Measurements from ENCODE around the gene CEP128. TPM values are rescaled to one million over a fixed set of nuclear protein-coding genes. Genes with fewer than 3 reads are reported as not detected.

The CEP128 gene
- total RNA-seq, 2 experiments from 2014 or later = 71.9 to 137 TPM

- Histone ChIP-seq H3K4me3 (ENCODE audit: low read depth, low read length, poor library complexity, severe bottlenecking) (no peak overlapping the region), H3K4me1 (ENCODE audit: insufficient read depth, low read length, poor library complexity, severe bottlenecking) (peaks cover 57% of the 10 kb centered on the region), H3K4me2 (ENCODE audit: low read length) (peak overlapping the region; percentile 49), H3K9me2 (ENCODE audit: insufficient read depth, low read length) (no peaks in the 10 kb centered on the region), H3K79me2 (ENCODE audit: insufficient read depth, low read depth, low read length) (no peaks in the 10 kb centered on the region), H2AFZ (ENCODE audit: low read length) (peak overlapping the region; percentile 71; the same call in 1 of the 2 replicates), H3K9me3 (ENCODE audit: low read length) (no peaks in the 10 kb centered on the region), H3K27ac (ENCODE audit: low read depth, low read length, poor library complexity, severe bottlenecking) (peak overlapping the region; percentile 90), H3K36me3 (ENCODE audit: insufficient read depth, low read length) (no peaks in the 10 kb centered on the region; the same call in 1 of the 2 replicates), H4K20me1 (ENCODE audit: insufficient read depth, low read length) (no peaks in the 10 kb centered on the region)
- ChIA-PET POLR2A (interaction anchor here (0.6 to 18.9 kb wide), 6 partner anchors 12 to 203 kb away, joined by 3 to 267 read pairs (median 5); partner anchors contain the start of gene TSHR), CTCF (ENCODE audit: unreplicated experiment) (no interaction called here)
- no peak for DNase-seq (ENCODE audit: low spot score)
- intact Hi-C loops (cut with micrococcal nuclease; ENCODE audit: unreplicated experiment) = loop anchor here (5.0 to 10.0 kb wide), 5 partner anchors 125 to 765 kb away; partner anchors contain the start of genes DIO2 and SEL1L
- TF ChIP-seq CTCF (conservative IDR thresholded peaks at IDR 0.05; ENCODE audit: low read length) (no peak), EZH2phosphoT487 (IDR thresholded peaks at IDR 0.05; ENCODE audit: borderline replicate concordance, low read depth, low read length) (no peak)
- BruUV-seq (replicated peaks) = no TSS peak
These were observed 38.4 kb upstream of the CEP128 start for GRCh38 chr14:80979951-80980350.

GRCh38 chr14:80978403-80978802 is 36.9 kb upstream of the CEP128 start:
- Histone ChIP-seq H3K27ac (ENCODE audit: low read depth, low read length, poor library complexity, severe bottlenecking) (peak overlapping the region; percentile 90), H3K9me2 (ENCODE audit: insufficient read depth, low read length) (no peaks in the 10 kb centered on the region), H3K9me3 (ENCODE audit: low read length) (no peaks in the 10 kb centered on the region), H2AFZ (ENCODE audit: low read length) (peak overlapping the region; percentile 55; the same call in 1 of the 2 replicates), H3K4me3 (ENCODE audit: low read depth, low read length, poor library complexity, severe bottlenecking) (peak overlapping the region; percentile 4), H4K20me1 (ENCODE audit: insufficient read depth, low read length) (no peaks in the 10 kb centered on the region), H3K36me3 (ENCODE audit: insufficient read depth, low read length) (no peaks in the 10 kb centered on the region; the same call in 1 of the 2 replicates), H3K4me1 (ENCODE audit: insufficient read depth, low read length, poor library complexity, severe bottlenecking) (peaks cover 64% of the 10 kb centered on the region), H3K4me2 (ENCODE audit: low read length) (peak overlapping the region; percentile 49), H3K79me2 (ENCODE audit: insufficient read depth, low read depth, low read length) (no peaks in the 10 kb centered on the region)
- intact Hi-C loops (cut with micrococcal nuclease; ENCODE audit: unreplicated experiment) = loop anchor here (1.0 to 5.0 kb wide), 3 partner anchors 19 to 494 kb away; no protein-coding TSS in a partner anchor
- TF ChIP-seq EZH2phosphoT487 (IDR thresholded peaks at IDR 0.05; ENCODE audit: borderline replicate concordance, low read depth, low read length) (no peak), CTCF (conservative IDR thresholded peaks at IDR 0.05; ENCODE audit: low read length) (no peak)
- ChIA-PET POLR2A (interaction anchor here (0.6 to 18.9 kb wide), 13 partner anchors 8 to 552 kb away, joined by 3 to 267 read pairs (median 9); partner anchors contain the start of gene TSHR), CTCF (ENCODE audit: unreplicated experiment) (interaction anchor here (0.8 to 2.1 kb wide), 6 partner anchors 9 to 22 kb away, joined by 3 to 11 read pairs (median 8); partner anchors contain the start of gene TSHR)
- BruUV-seq (replicated peaks) = no TSS peak
- peak; percentile 94 for DNase-seq (ENCODE audit: low spot score)

GRCh38 chr14:80977221-80977620 is 35.7 kb upstream of the CEP128 start:
- Histone ChIP-seq H2AFZ (ENCODE audit: low read length) (peak overlapping the region; percentile 55; the same call in 1 of the 2 replicates), H3K4me2 (ENCODE audit: low read length) (peak overlapping the region; percentile 49), H4K20me1 (ENCODE audit: insufficient read depth, low read length) (no peaks in the 10 kb centered on the region), H3K4me3 (ENCODE audit: low read depth, low read length, poor library complexity, severe bottlenecking) (no peak overlapping the region), H3K27ac (ENCODE audit: low read depth, low read length, poor library complexity, severe bottlenecking) (peak overlapping the region; percentile 90), H3K9me3 (ENCODE audit: low read length) (no peaks in the 10 kb centered on the region), H3K36me3 (ENCODE audit: insufficient read depth, low read length) (no peaks in the 10 kb centered on the region; the same call in 1 of the 2 replicates), H3K4me1 (ENCODE audit: insufficient read depth, low read length, poor library complexity, severe bottlenecking) (peaks cover 68% of the 10 kb centered on the region), H3K79me2 (ENCODE audit: insufficient read depth, low read depth, low read length) (no peaks in the 10 kb centered on the region), H3K9me2 (ENCODE audit: insufficient read depth, low read length) (no peaks in the 10 kb centered on the region)
- peak; percentile 57 for DNase-seq (ENCODE audit: low spot score)
- TF ChIP-seq CTCF (conservative IDR thresholded peaks at IDR 0.05; ENCODE audit: low read length) (peak; percentile 72), EZH2phosphoT487 (IDR thresholded peaks at IDR 0.05; ENCODE audit: borderline replicate concordance, low read depth, low read length) (no peak)
- CTCF ChIA-PET (ENCODE audit: unreplicated experiment) = interaction anchor here (0.6 to 2.1 kb wide), 6 partner anchors 9 to 50 kb away, joined by 3 to 11 read pairs (median 8); no protein-coding TSS in a partner anchor
- BruUV-seq (replicated peaks) = no TSS peak
- POLR2A ChIA-PET = interaction anchor here (0.6 to 18.9 kb wide), 13 partner anchors 9 to 496 kb away, joined by 3 to 267 read pairs (median 9); partner anchors contain the start of genes CEP128 and TSHR
- intact Hi-C loops (cut with micrococcal nuclease; ENCODE audit: unreplicated experiment) = loop anchor here (5.0 kb wide), 1 partner anchor 495 kb away; no protein-coding TSS in a partner anchor

Measured in OCI-LY7 (cell line).